Pancreas (tissue), 10 donors: Measurements from ENCODE around the gene SPATS2L. TPM values are rescaled to one million over a fixed set of nuclear protein-coding genes. Genes with fewer than 3 reads are reported as not detected.

ENCODE experiments used
- ATAC-seq, 4 donors: fragments of 200-7000 bp; cut with Tn5 transposase; one replicate each; pipeline versions ENCODE4 v1.8.0 to v1.9.1; 2020; ENCODE audit warnings: mild to moderate bottlenecking in 4 of 4, moderate library complexity in 4 of 4
- DNase-seq, 6 donors: peaks; one replicate each; pipeline ENCODE4 v3.0.0-alpha.2; 2020
- FAIRE-seq: peaks from 2 replicates; lab custom pipeline; 2012; peaks lifted over from hg19 to GRCh38; lab: Jason Lieb, UNC
- H3K27ac ChIP-seq, 4 donors: fragments of 200-600 bp; sonication (generic); 1 replicate in 3 of 4; 2 replicates in 1 of 4; pipeline versions ENCODE4 v1.5.0 to v1.8.0; 2020
- H3K27me3 ChIP-seq, 4 donors: fragments of 200-600 bp; one replicate each; pipeline ENCODE4 v1.8.0; 2021
- H3K36me3 ChIP-seq, 3 donors: fragments of 200-600 bp; sonication (generic) in 1 of 3; one replicate each; pipeline versions ENCODE4 v1.5.0 to v1.8.0; 2020 to 2021
- H3K4me1 ChIP-seq, 3 donors: fragments of 200-600 bp; one replicate each; pipeline ENCODE4 v1.8.0; 2021
- H3K4me3 ChIP-seq, 4 donors: fragments of 200-600 bp; sonication (generic) in 2 of 4; one replicate each; pipeline versions ENCODE4 v1.5.0 to v1.8.0; 2020 to 2021
- H3K9me3 ChIP-seq, 4 donors: fragments of 200-600 bp; one replicate each; pipeline ENCODE4 v1.8.0; 2021
- WGBS, 2 donors: extraction: QIAGEN DNeasy Blood & Tissue Kit; methylation state at CpG; one replicate each; pipeline ENCODE4 v1.1.7; 2013; 5-methylcytosine and 5-hydroxymethylcytosine counted together
- intact Hi-C, 3 donors: fragments of 100-400 bp; cut with DNase I; formaldehyde crosslinking; loops; one replicate each; pipeline versions ENCODE4 v1.11.1 to v1.14.2; 2022
- polyA plus RNA-seq, 2 donors: library from polyadenylated mRNA; stranded (reverse); fragments of 200-250 nt; gene quantifications; one replicate each; pipeline ENCODE4 v1.2.3, GENCODE V29; 2013
- total RNA-seq, 6 donors: library from RNA; stranded (reverse); fragmentation: NEBNext Ultra II Directional in 4 of 6; extraction: Animal tissue kit (Norgen Biotek cat#: 25700) in 4 of 6; gene quantifications; one replicate each; pipeline versions ENCODE4 v1.2.1 to v1.2.4, GENCODE V29; 2021 to 2023
- TF ChIP-seq, protein P1 (sequence below), 4 donors: fragments of 200-600 bp; sonication (generic) in 3 of 4; IDR thresholded peaks; one replicate each; pipeline versions ENCODE4 v1.5.0 to v1.8.0; 2021; ENCODE audit warnings: antibody characterized with exemption in 4 of 4
- donor health status: healthy with polysubstance abuse.
- donor health status: DM: no; HTN: no; CAD: no; lungs with moderate emphysema.
- donor health status: DM: no; HTN: no; CAD: no.
- donor health status: control.
- donor health status: control.
- donor health status: Bipolar disorder and iron deficiency.
- donor health status: DM: yes; HTN: yes; CAD: no.
- donor health status: DM: no; HTN: no; CAD: no.
- donor health status: DM: no; HTN: no; CAD: no.
- donor health status: DM: yes; HTN: yes; CAD: no.

The SPATS2L gene
- total and polyA plus RNA-seq, 8 donors, result 28.8 to 87.0 (median 40.8) TPM

DNA sequence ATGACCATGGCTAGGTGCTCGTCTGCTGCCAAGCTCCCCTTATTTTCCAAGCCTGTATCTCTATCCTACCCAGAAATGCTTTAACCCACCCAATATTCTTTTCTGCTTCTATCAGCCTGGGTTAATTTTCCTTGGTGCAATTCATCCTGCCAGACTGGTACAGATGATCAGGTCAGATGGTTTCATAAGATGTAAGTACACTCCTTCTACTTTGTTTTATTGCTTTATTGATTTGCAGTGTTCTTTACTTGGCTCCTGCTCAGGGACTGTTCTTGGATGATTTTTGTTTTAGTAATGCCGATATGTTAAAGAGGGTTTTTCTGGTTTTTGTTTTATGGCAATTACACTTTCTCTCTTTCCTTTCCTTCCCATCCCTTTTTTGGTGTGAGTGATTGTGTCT, 217.1 kb downstream of the SPATS2L start:
- WGBS, 2 donors, result 57 to 59% methylated on average over 2 of the region's 2 CpGs
- H3K27ac ChIP-seq, result no peak overlapping the region
- H3K27me3 ChIP-seq, result no peaks in the 10 kb centered on the region
- DNase-seq, result no peak
- intact Hi-C loops, result no loop called here
- no peak for ATAC-seq
- no peak for FAIRE-seq
- H3K36me3 ChIP-seq, result no peaks in the 10 kb centered on the region
- H3K4me3 ChIP-seq, result no peak overlapping the region
- H3K4me1 ChIP-seq, result peaks cover 0 to 6% (median 4%) of the 10 kb centered on the region in 3 donors
- H3K9me3 ChIP-seq, result no peaks in the 10 kb centered on the region
- TF ChIP-seq, protein P1, sequence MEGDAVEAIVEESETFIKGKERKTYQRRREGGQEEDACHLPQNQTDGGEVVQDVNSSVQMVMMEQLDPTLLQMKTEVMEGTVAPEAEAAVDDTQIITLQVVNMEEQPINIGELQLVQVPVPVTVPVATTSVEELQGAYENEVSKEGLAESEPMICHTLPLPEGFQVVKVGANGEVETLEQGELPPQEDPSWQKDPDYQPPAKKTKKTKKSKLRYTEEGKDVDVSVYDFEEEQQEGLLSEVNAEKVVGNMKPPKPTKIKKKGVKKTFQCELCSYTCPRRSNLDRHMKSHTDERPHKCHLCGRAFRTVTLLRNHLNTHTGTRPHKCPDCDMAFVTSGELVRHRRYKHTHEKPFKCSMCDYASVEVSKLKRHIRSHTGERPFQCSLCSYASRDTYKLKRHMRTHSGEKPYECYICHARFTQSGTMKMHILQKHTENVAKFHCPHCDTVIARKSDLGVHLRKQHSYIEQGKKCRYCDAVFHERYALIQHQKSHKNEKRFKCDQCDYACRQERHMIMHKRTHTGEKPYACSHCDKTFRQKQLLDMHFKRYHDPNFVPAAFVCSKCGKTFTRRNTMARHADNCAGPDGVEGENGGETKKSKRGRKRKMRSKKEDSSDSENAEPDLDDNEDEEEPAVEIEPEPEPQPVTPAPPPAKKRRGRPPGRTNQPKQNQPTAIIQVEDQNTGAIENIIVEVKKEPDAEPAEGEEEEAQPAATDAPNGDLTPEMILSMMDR (IDR thresholded peaks at IDR 0.05), result no peak

GRCh38 chr2:200525066-200525465, 218.6 kb downstream of the SPATS2L start:
- H3K4me1 ChIP-seq, result peaks cover 0 to 6% (median 4%) of the 10 kb centered on the region in 3 donors
- no peaks in the 10 kb centered on the region for H3K36me3 ChIP-seq
- FAIRE-seq, result peak; percentile 79
- TF ChIP-seq, protein P1 (IDR thresholded peaks at IDR 0.05), result no peak
- WGBS, 2 donors, result 40 to 55% methylated on average over 2 of the region's 2 CpGs
- ATAC-seq, result no peak
- no peak for DNase-seq
- peak overlapping the region in 1 of 4 donors; percentile 87 for H3K4me3 ChIP-seq
- H3K27me3 ChIP-seq, result no peaks in the 10 kb centered on the region
- no peaks in the 10 kb centered on the region for H3K9me3 ChIP-seq
- H3K27ac ChIP-seq, result no peak overlapping the region
- intact Hi-C loops, result no loop called here

- no peak for FAIRE-seq
- intact Hi-C loops, result no loop called here
Observed at GRCh38 chr2:200525551-200525881, 219.0 kb downstream of the SPATS2L start.

DNA sequence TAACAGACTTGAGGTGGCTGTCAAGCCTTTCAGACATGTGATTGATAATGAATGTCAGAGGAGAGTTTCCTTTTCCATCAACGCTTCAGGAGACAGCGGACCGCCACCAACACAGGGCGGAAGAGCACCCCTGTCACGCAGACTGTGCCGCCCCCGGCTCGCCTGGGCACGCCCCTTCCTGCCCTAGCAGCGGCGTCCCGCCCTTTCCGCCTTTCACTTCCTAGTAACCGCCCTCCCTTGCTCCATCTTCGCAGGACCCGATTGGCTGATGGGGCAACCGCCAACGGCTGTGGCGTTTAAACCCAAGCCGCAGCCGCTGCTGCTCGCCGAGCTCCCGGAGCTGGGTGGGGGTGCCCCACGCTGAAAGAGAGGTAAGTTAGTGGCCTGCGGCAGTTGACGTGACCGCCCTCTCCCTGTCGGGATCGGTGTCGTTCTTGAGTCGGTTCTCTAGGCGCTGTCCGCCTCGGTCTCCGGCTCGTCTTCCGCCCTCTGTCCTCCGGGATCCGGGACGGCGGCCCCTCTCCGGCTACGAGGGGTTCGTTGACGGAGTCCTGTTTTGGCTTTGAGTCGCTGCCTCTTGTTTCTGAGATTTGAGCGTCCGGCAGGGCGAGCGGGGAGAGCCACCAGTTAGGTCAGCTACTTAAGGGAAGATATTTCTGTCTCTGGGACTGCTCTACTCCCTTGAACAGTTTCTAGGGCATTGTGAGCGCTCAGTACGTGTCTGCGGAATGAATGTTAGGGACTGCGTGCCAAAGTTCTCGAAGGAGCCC, 219.6 kb downstream of the SPATS2L start, which contains the start of gene SGO2:
TSS of gene SGO2 (plus strand) at position 326 of the 770 bp plus-strand sequence. CDS start 6,769 bp downstream, outside the sequence.
- TF ChIP-seq, protein P1 (IDR thresholded peaks at IDR 0.05), result no peak
- ATAC-seq (peak; percentile 100), FAIRE-seq (peak; percentile 49), DNase-seq (peak; percentile 90 to 96 (median 94))
- Histone ChIP-seq H3K4me3 (peak within 1 kb of the TSS; percentile 70 to 92 (median 82)), H3K27me3 (no peaks in the 10 kb centered on the region), H3K9me3 (no peaks in the 10 kb centered on the region), H3K27ac (no peak within 1 kb of the TSS), H3K36me3 (no peaks in the 10 kb centered on the region), H3K4me1 (peaks cover 0 to 6% (median 4%) of the 10 kb centered on the region in 3 donors)
- intact Hi-C loops, result no loop called here
- WGBS, 2 donors, result 0% methylated on average over 56 of the region's 56 CpGs

More at GRCh38 chr2:200525551-200525881, 219.0 kb downstream of the SPATS2L start:
- DNase-seq (no peak), ATAC-seq (peak in 1 of 4 donors; percentile 15)
- Histone ChIP-seq H3K36me3 (no peaks in the 10 kb centered on the region), H3K27me3 (no peaks in the 10 kb centered on the region), H3K4me1 (peaks cover 0 to 6% (median 4%) of the 10 kb centered on the region in 3 donors), H3K27ac (no peak overlapping the region), H3K9me3 (no peaks in the 10 kb centered on the region), H3K4me3 (peak overlapping the region; percentile 70 to 92 (median 82))
- TF ChIP-seq, protein P1 (IDR thresholded peaks at IDR 0.05), result no peak
- WGBS, 2 donors, result 9 to 13% methylated on average over 7 of the region's 7 CpGs

GRCh38 chr2:200528228-200528627, 221.7 kb downstream of the SPATS2L start:
- DNase-seq, result no peak
- Histone ChIP-seq H3K9me3 (no peaks in the 10 kb centered on the region), H3K4me3 (no peak overlapping the region), H3K27me3 (no peaks in the 10 kb centered on the region), H3K36me3 (no peaks in the 10 kb centered on the region), H3K27ac (no peak overlapping the region), H3K4me1 (peaks cover 0 to 6% (median 4%) of the 10 kb centered on the region in 3 donors)
- TF ChIP-seq, protein P1 (IDR thresholded peaks at IDR 0.05), result no peak
- ATAC-seq, result no peak
- intact Hi-C loops, result no loop called here
- whole genome bisulfite sequencing, 2 donors, result 77 to 78% methylated on average over 3 of the region's 3 CpGs
- no peak for FAIRE-seq
